ENCODE data around the gene VPS51. TPM values are rescaled to one million over a fixed set of nuclear protein-coding genes. Genes with fewer than 3 reads are reported as not detected.
A peak's percentile ranks its signal among the peaks of the same experiment; 100 is the strongest.

The VPS51 gene
- total RNA-seq, 4 donors from 2014 or later = 204 to 298 (median 224) TPM

- intact Hi-C loops (cut with DNase I) = no loop called here
- no peak for DNase-seq
- 66 to 88% methylated on average over 8 to 24 of the region's 36 CpGs for WGBS, 2 donors
- Histone ChIP-seq H3K4me3 (no peak overlapping the region), H3K27me3 (no peaks in the 10 kb centered on the region), H3K36me3 (peaks cover 13 to 45% (median 22%) of the 10 kb centered on the region in 3 donors), H3K27ac (peak overlapping the region; percentile 8 to 85 (median 28)), H3K4me1 (peaks cover 41 to 69% (median 44%) of the 10 kb centered on the region in 3 donors), H3K9me3 (no peaks in the 10 kb centered on the region)
- no peak for TF ChIP-seq POLR2A (IDR thresholded peaks at IDR 0.05)
- no peak for TF ChIP-seq CTCF (IDR thresholded peaks at IDR 0.05)
These were observed 13.5 kb downstream of the VPS51 start for GRCh38 chr11:65109231-65110198.

- DNase-seq = peak; percentile 61
- no peaks in the 10 kb centered on the region for H3K9me3 ChIP-seq
- H3K36me3 ChIP-seq = peaks cover 13 to 45% (median 22%) of the 10 kb centered on the region in 3 donors
- peak overlapping the region in 1 of 4 donors; percentile 15 for H3K4me3 ChIP-seq
- intact Hi-C loops (cut with DNase I) = no loop called here
- TF ChIP-seq CTCF (IDR thresholded peaks at IDR 0.05) (peak; percentile 99 to 100 (median 99)), POLR2A (IDR thresholded peaks at IDR 0.05) (no peak)
- 3 to 5% methylated on average over 6 to 11 of the region's 18 CpGs for WGBS, 2 donors
- H3K4me1 ChIP-seq = peaks cover 41 to 69% (median 44%) of the 10 kb centered on the region in 3 donors
- no peaks in the 10 kb centered on the region for H3K27me3 ChIP-seq
- H3K27ac ChIP-seq = peak overlapping the region; percentile 41 to 85 (median 76)
These were observed 14.4 kb downstream of the VPS51 start for GRCh38 chr11:65110354-65110861.

GRCh38 chr11:65111159-65111743 lies 15.2 kb downstream of the VPS51 start:
- Histone ChIP-seq H3K27ac (peak overlapping the region; percentile 41 to 85 (median 76)), H3K9me3 (no peaks in the 10 kb centered on the region), H3K36me3 (peaks cover 13 to 44% (median 22%) of the 10 kb centered on the region in 3 donors), H3K4me3 (peak overlapping the region in 3 of 4 donors; percentile 58 to 70 (median 61)), H3K4me1 (peaks cover 45 to 77% (median 51%) of the 10 kb centered on the region in 3 donors), H3K27me3 (no peaks in the 10 kb centered on the region)
- no peak for TF ChIP-seq POLR2A (IDR thresholded peaks at IDR 0.05)
- TF ChIP-seq CTCF (IDR thresholded peaks at IDR 0.05) = no peak
- DNase-seq = no peak
- intact Hi-C loops (cut with DNase I) = no loop called here
- 88 to 92% methylated on average over 4 to 8 of the region's 31 CpGs for WGBS, 2 donors

GRCh38 chr11:65111744-65112545 lies 15.9 kb downstream of the VPS51 start, which contains the start of gene TM7SF2:
TM7SF2 (plus strand) TSS chr11:65111872; CDS start chr11:65112016, 144 bp downstream.
- H3K4me1 ChIP-seq = peaks cover 52 to 84% (median 58%) of the 10 kb centered on the region in 3 donors
- WGBS, 2 donors = 0 to 1% methylated on average over 8 to 28 of the region's 64 CpGs

More at GRCh38 chr11:65111744-65112545, 15.9 kb downstream of the VPS51 start, which contains the start of gene TM7SF2:
- peak; percentile 76 for DNase-seq
- intact Hi-C loops (cut with DNase I) = no loop called here
- no peaks in the 10 kb centered on the region for H3K9me3 ChIP-seq
- no peaks in the 10 kb centered on the region for H3K27me3 ChIP-seq
- H3K27ac ChIP-seq = peak within 1 kb of the TSS; percentile 64 to 85 (median 80)
- peak in 3 of 4 donors; percentile 64 to 86 (median 78) for TF ChIP-seq POLR2A (IDR thresholded peaks at IDR 0.05)
- peak in 2 of 6 experiments; percentile 8 to 22 for TF ChIP-seq CTCF (IDR thresholded peaks at IDR 0.05)
- H3K36me3 ChIP-seq = peaks cover 13 to 43% (median 22%) of the 10 kb centered on the region in 3 donors
- H3K4me3 ChIP-seq = peak within 1 kb of the TSS; percentile 49 to 70 (median 60)

All from esophagus squamous epithelium (tissue), 5 donors.